LNCAP (cell line): Measurements from ENCODE around the gene IL17RA.

ENCODE experiments used
- CTCF ChIP-seq: fragments of 450-650 bp; IDR thresholded peaks from 2 replicates; pipeline ENCODE4 v1.5.1; 2017; ENCODE audit warnings: mild to moderate bottlenecking

Gene IL17RA

DNA sequence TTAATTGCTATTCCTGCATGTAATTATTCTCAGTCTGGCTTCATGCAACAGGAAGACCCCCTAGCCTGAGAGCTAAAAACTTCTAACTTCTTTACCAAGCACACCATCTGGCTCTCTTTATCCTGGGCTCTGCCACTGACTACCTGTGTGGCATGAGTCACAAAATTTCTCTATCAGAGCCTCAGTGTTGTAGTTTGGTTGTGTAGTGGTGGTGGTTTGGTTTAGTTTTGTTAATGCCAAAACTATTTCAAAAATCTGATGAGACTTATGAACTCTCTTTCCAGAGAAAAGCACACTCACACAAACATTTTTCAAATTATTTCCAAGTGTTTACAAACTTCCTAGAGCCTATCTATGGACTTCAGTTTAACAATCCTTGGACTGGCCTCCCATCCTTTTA, 7.5 kb upstream of the IL17RA start:
- no peak for TF ChIP-seq CTCF

GRCh38 chr22:17079572-17079971, 5.2 kb upstream of the IL17RA start:
- no peak for TF ChIP-seq CTCF

DNA sequence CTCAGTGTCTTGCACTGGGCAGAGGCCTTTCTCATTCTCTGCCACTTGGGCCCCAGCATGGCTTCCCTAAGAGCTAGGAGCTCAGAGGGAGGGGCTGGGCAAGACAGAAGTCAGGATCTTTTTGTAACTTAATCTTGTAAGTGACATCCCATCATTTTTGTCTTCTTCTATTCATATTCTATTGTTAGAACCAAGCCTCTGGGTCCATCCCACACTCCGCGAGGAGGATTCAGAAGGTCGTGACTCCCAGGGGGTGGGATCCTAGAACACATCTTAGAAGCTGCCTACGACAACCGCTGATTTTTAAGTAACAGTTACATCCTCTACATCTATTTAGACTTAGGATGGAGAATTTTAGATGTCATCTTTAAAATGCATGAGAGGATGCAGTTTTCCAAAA, 1.5 kb upstream of the IL17RA start:
- TF ChIP-seq CTCF = no peak

- no peak for TF ChIP-seq CTCF
Measured at GRCh38 chr22:17083811-17084441, 874 bp upstream of the IL17RA start.

DNA sequence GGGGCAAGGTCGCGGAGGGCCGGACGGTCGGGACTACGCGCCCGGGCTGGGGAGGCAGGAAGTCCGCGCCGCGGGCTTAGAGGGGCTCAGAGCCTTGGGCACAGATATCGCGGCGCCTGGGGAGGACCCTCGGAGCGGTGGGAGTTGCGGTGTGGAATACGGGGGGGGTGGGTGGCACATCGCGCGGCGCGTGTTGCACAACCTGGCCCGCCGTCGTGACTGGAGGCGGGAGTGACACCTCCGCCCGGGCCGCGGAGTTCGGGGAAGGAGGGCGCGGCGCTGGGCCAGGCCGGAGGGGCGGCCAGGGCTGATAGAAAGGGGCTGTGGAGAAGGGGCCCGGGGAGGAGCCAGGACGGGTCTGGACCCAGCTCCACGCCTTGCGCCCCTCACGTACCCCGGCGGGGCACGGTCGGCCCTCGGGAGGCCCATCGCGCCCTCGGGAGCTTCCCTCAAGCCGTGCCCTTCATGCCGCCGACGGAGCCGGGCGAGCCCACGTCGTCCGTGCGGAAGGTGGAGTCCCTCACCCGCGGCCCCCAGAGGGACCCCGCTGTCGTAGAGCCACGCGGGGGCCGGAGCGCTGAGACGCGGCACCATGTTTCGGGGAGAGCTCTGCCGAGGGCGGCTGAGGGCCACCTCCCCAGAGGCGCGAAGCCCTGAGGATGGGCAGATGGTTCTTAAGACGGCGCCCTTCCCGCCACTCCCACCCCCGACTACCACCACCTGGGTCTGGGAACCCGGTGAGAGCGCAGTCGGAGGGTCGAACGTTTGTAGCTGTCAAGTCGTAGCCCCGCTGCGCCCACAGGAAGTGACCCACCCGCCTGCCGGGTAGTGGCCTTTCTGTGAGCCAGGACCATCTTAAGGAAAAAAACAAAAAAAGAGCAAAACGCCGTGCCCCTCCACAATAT, 729 bp downstream of the IL17RA start:
- no peak for TF ChIP-seq CTCF

- no peak for TF ChIP-seq CTCF
Measured at GRCh38 chr22:17086296-17086695, 1.5 kb downstream of the IL17RA start.

- TF ChIP-seq CTCF = no peak
Measured at GRCh38 chr22:17086788-17087497, 2.1 kb downstream of the IL17RA start.
